ENCODE results near the gene EFR3B. TPM values are rescaled to one million over a fixed set of nuclear protein-coding genes. Genes with fewer than 3 reads are reported as not detected.

EFR3B gene
- total RNA-seq, 4 donors from 2014 or later, result 0.40 to 1.2 (median 0.65) TPM

- Histone ChIP-seq H3K4me3 (no peak overlapping the region), H3K4me1 (peaks cover 0 to 13% (median 0%) of the 10 kb centered on the region in 4 donors), H3K9me3 (no peaks in the 10 kb centered on the region), H3K27ac (no peak overlapping the region), H3K27me3 (no peaks in the 10 kb centered on the region), H3K36me3 (no peaks in the 10 kb centered on the region)
- TF ChIP-seq POLR2A (IDR thresholded peaks at IDR 0.05), result no peak
- no peak for TF ChIP-seq CTCF (IDR thresholded peaks at IDR 0.05)
- no peak for DNase-seq
These were observed 33.0 kb downstream of the EFR3B start for GRCh38 chr2:25074826-25075225.

GRCh38 chr2:25076749-25077148 is 34.9 kb downstream of the EFR3B start:
- peaks cover 0 to 13% (median 0%) of the 10 kb centered on the region in 4 donors for H3K4me1 ChIP-seq
- no peak overlapping the region for H3K27ac ChIP-seq
- no peak for TF ChIP-seq POLR2A (IDR thresholded peaks at IDR 0.05)
- no peak for TF ChIP-seq CTCF (IDR thresholded peaks at IDR 0.05)
- no peak overlapping the region for H3K4me3 ChIP-seq
- no peaks in the 10 kb centered on the region for H3K36me3 ChIP-seq
- H3K27me3 ChIP-seq, result no peaks in the 10 kb centered on the region
- no peaks in the 10 kb centered on the region for H3K9me3 ChIP-seq
- no peak for DNase-seq

GRCh38 chr2:25077789-25078169 is 35.9 kb downstream of the EFR3B start:
- no peak overlapping the region for H3K27ac ChIP-seq
- DNase-seq, result no peak
- no peaks in the 10 kb centered on the region for H3K27me3 ChIP-seq
- H3K9me3 ChIP-seq, result no peaks in the 10 kb centered on the region
- H3K36me3 ChIP-seq, result no peaks in the 10 kb centered on the region
- TF ChIP-seq CTCF (IDR thresholded peaks at IDR 0.05) (no peak), POLR2A (IDR thresholded peaks at IDR 0.05) (no peak)
- no peak overlapping the region for H3K4me3 ChIP-seq
- peaks cover 0 to 13% (median 0%) of the 10 kb centered on the region in 4 donors for H3K4me1 ChIP-seq

- H3K27ac ChIP-seq, result no peak overlapping the region
- peaks cover 0 to 13% (median 0%) of the 10 kb centered on the region in 4 donors for H3K4me1 ChIP-seq
- TF ChIP-seq CTCF (IDR thresholded peaks at IDR 0.05), result no peak
- no peak for TF ChIP-seq POLR2A (IDR thresholded peaks at IDR 0.05)
- H3K4me3 ChIP-seq, result no peak overlapping the region
- H3K36me3 ChIP-seq, result no peaks in the 10 kb centered on the region
- no peaks in the 10 kb centered on the region for H3K27me3 ChIP-seq
- H3K9me3 ChIP-seq, result no peaks in the 10 kb centered on the region
- no peak for DNase-seq
These were observed 36.5 kb downstream of the EFR3B start for GRCh38 chr2:25078170-25079049.

- H3K9me3 ChIP-seq, result no peaks in the 10 kb centered on the region
- H3K4me3 ChIP-seq, result no peak overlapping the region
- no peaks in the 10 kb centered on the region for H3K36me3 ChIP-seq
- no peaks in the 10 kb centered on the region for H3K27me3 ChIP-seq
- peaks cover 0 to 13% (median 0%) of the 10 kb centered on the region in 4 donors for H3K4me1 ChIP-seq
- DNase-seq, result no peak
- TF ChIP-seq POLR2A (IDR thresholded peaks at IDR 0.05) (no peak), CTCF (IDR thresholded peaks at IDR 0.05) (no peak)
- H3K27ac ChIP-seq, result no peak overlapping the region
These were observed 37.3 kb downstream of the EFR3B start for GRCh38 chr2:25079050-25079635.
